ENCODE results near the gene FAM163B.

FAM163B gene

GRCh38 chr9:133597316-133597957 is 11.8 kb downstream of the FAM163B start:
- DNase-seq = no peak

GRCh38 chr9:133595910-133596309 is 13.3 kb downstream of the FAM163B start:
- DNase-seq = no peak

DNA sequence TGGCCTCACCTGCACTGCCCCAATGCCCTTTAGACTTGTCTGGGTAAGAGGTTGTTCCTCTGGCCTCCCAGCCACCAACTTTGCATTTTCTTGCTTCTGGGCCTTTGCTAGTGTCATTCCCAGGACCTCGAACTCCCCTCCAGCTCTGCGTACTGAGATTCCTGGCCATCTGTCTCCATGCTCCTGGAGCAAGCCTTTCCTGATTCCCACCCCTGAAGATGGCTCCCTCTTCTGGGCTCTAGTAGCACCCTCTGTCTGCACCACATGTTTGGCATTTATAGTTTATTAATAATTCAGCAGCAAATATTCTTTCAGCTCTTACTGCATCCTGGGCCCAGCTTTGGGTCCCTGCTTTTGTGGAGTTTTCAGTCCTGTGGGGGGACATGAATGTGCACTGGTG is 14.9 kb downstream of the FAM163B start:
- no peak for DNase-seq

DNA sequence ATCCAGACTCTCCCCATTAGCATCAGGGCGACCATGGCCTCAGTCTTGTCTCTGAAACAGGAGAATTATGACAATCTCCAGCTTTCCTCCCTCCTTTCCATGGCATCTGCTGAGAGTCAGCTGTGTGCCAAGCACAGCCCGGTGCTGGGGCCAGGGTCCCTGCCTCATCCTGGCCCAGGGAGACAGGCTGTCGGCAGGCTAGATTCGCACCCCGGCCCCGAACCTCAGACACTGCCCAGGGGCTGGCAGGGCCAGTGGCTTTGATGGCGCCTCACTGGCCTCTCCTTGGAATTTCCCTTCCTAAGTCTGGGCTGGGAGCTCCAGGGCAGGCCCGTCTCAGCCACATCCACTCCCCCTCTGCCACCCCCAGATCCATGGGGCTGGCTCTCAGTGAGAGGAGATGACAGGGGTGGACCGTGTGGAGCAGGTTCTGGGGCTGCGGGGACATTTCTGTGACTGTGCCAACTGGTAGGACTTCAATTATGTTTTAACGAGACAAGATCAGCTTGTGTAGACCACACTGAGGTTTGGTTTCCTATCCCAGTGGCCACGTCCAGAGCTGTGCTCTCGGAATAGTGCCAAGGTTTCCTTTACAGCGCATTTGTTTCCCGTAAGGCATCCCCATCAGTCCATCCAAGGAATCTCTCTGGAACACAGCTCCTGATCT is 15.5 kb downstream of the FAM163B start:
- DNase-seq = no peak

DNA sequence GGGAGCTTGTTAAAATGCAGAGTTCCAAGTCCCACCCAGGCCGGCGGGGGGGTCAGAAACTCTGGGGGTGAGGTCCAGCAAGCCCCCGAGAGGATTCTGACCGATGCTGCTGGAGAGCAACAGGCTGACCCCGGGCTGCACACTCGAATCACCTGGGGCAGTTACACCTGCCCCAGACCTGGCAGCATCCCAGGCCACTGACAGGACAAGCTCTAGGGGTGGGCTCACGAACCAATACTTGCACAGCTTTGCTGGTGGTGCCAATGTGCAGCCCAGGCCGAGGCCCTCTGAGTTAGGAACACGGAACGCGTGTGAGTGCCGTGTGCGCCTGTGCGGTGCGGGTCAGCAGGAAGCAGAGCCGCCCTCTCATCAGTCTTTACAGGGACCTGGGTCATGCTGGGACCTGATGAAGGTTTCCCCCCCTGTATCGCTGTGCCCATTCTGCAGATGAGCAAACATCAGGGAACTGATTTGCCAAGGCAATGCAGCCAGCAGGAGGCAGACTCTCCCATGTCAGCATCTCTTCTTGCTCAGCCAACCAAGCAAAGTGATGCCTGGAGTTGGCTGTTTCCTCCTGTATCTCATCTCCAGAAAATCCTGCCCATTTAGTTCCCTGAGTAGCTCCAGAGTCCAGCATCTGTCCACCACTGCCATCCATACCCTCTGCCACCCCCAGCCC is 16.3 kb downstream of the FAM163B start:
- peak; percentile 5 for DNase-seq

- DNase-seq = no peak
These were observed 17.2 kb downstream of the FAM163B start for GRCh38 chr9:133591985-133592384.

- DNase-seq = no peak
These were observed 17.9 kb downstream of the FAM163B start for GRCh38 chr9:133591116-133591910.

DNA sequence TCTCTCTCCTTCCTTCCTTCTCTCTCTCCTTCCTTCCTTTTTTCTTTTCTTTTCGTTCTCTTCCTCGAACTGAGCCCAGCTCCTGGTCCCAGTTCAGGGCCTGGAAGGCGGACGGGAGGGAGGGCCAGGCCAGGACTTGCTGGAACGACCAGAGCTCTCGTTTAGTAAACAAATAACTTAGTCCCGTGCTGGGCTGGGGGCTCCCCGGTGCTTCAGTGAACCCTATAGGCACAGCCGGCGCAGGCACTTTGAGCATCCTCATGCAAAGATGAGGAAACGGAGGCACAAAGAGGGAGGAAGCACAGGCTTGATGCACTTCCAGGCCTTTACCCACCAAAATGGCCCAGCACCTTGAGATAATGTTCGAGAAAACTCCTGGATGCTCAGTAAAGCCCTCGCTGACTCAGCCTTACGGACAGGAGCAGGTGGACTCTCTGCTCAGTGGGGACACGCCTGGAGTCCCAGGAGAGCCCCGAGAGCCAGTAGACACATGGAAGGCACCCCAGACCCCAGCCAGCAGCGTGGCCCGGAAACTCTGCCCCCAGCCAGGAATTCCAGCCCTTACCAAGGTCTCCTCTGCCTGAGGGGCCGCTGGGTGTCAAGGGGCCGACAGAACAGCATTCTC is 18.8 kb downstream of the FAM163B start:
- no peak for DNase-seq

- peak; percentile 31 for DNase-seq
These were observed 19.5 kb downstream of the FAM163B start for GRCh38 chr9:133589454-133590227.

DNA sequence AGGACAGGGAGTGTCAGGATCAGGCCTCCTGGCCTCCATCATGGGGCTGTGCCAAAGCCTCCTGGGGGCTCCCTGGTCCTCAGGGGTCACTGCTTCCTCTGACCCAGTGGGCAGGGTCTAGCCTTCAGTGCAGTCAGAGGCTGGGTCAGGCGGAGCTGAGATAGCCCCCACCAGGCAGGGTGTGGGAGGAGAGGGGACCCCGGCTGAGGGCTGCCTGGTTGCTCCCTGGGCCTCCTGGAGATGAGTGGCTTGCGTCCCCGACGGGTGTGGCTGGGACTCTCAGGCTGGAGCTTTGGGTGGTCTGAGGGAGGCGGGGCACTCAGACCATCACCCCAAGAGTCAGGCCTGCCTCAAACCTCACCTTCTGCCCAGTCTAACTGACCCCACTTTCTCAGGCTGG is 21.7 kb downstream of the FAM163B start:
- no peak for DNase-seq

DNA sequence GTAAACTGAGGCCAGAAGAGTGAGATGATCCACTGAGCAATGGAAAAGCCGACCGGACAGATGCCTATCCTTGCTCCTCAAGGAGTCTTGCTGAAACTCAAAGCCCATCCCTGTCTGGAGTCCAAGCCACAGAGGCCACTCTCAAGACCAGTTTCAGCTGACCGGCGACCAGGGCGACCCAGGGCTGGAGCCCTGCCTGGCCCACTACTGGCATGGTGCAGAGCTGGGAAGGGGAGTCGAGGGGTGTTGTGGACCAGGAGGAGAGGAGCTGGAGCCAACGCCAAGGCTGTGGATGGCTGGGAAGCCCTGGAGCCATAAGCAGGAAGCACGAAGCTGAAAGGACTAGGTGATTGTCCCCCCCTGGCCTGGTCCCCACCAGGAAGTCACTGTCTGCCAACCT is 22.1 kb downstream of the FAM163B start:
- DNase-seq = no peak

GRCh38 chr9:133585481-133586351 is 23.5 kb downstream of the FAM163B start:
- DNase-seq = no peak

- no peak for DNase-seq
These were observed 24.4 kb downstream of the FAM163B start for GRCh38 chr9:133584559-133585476.

DNA sequence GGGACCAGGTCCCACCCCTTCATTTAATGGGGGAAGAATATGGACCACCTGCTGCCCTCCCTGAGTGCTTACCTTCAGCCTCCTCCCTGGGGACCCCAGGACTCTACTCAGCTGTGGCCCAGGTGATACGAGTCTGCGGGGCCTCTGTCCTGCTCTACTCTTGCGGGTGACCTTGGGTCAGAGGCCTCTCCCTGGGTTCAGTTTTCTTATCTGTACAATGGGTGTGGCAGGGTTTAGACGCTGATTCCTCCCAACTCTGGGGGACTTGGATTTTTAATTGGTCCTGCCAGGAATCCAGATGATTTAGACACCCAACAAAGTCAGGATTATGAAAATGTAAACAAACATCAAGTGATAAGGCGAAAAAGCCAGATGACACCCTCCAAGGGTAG is 25.0 kb downstream of the FAM163B start:
- no peak for DNase-seq

- DNase-seq = no peak
These were observed 25.6 kb downstream of the FAM163B start for GRCh38 chr9:133583586-133583985.

DNA sequence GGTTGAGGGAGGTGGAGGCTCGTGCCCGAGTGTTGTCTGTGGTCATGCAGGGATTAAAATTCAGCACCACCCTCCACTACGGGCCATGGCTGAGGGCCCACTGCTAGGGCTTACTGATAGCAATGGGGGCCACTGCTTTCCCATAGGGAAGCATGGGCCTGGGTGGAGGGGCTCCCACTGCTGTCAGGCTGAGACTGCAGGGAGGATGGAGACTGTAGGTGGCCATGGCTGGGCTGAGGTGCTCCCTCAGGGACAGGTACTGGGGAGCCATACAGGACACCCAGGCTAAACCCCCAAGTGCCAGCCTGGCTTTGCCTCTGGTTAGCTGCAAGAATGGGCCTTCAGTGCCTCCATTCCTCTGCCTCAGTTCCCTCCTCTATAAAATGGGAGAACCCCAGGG is 26.1 kb downstream of the FAM163B start:
- DNase-seq = no peak

- DNase-seq = no peak
These were observed 26.6 kb downstream of the FAM163B start for GRCh38 chr9:133582501-133583045.

DNA sequence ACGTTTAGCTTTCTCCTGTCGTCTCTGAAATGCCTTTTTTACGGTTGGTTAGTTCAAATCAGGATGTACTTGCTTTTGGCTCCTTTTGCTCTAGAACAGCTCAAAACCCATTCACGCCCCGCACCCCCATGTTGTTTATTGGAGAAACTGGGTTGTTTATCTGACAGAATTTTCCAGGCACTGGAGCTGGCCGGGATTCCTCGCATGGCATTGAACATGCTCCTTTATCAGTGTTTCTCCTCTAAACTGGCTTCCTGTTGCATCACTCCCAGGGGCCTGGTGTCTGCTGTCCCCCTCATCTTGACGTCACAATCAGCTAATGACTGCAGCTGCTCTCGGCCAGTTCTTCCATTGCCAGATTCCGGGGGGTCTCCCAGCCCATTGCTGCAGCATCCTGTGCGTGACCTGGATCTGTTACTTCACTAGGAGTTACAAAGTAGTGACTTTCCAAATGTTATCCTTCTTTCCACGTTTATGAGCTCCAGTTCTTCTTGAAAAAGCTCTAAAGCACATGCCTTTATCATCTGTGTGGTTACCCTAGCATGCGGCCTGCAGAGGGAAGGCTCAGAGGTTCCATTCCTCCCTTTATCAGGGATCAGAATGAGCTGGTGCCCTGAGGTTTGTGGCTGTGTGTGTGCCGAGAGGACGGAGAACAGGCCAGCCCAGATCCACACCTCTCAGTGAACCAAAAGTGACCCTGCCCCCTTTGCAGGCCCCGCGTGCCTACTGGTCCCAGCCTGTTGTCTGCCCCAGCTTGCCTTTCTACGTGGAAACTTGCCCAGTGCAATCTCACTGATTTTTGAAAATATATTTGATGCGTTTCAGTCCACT is 27.5 kb downstream of the FAM163B start:
- no peak for DNase-seq

DNA sequence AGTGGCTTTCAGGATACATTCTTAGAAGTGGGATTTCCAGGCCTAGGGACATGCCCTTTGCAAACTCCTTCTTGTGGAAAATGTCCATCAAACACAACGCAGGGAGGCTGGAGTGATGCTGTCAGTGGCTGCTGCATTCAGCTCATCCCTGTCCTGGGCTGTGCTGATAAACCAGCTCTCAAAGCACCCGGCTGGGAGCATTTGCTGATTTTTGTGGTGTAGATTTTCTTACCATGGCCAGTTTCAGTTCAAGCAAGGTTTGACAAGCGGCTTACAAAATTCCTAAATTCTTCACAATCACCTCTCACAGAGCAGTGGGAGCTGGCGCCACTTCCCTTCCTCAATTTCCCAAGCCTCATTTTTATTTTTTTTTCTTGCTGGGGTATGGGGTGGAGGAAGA is 28.2 kb downstream of the FAM163B start:
- DNase-seq = no peak
